DMS153 (cell line): Measurements from ENCODE around the gene SLC35F4.

Source experiments
- DNase-seq: peaks from one replicate; lab custom pipeline; 2025; lab: John Stamatoyannopoulos, UW

The SLC35F4 gene

GRCh38 chr14:57848353-57848752 lies 17.5 kb downstream of the SLC35F4 start:
- no peak for DNase-seq

- no peak for DNase-seq
Measured at GRCh38 chr14:57847706-57848105, 18.2 kb downstream of the SLC35F4 start.

- no peak for DNase-seq
Measured at GRCh38 chr14:57847096-57847495, 18.8 kb downstream of the SLC35F4 start.

GRCh38 chr14:57846596-57846995 lies 19.3 kb downstream of the SLC35F4 start:
- DNase-seq = no peak

GRCh38 chr14:57845802-57846531 lies 19.9 kb downstream of the SLC35F4 start:
- DNase-seq = no peak

GRCh38 chr14:57845316-57845715 lies 20.6 kb downstream of the SLC35F4 start:
- no peak for DNase-seq

- no peak for DNase-seq
Measured at GRCh38 chr14:57837267-57837666, 28.6 kb downstream of the SLC35F4 start.

GRCh38 chr14:57835766-57836165 lies 30.1 kb downstream of the SLC35F4 start:
- no peak for DNase-seq

- DNase-seq = no peak
Measured at GRCh38 chr14:57834961-57835360, 30.9 kb downstream of the SLC35F4 start.

GRCh38 chr14:57834001-57834598 lies 31.8 kb downstream of the SLC35F4 start:
- no peak for DNase-seq

GRCh38 chr14:57833323-57833722 lies 32.6 kb downstream of the SLC35F4 start:
- DNase-seq = no peak

GRCh38 chr14:57831981-57832380 lies 33.9 kb downstream of the SLC35F4 start:
- no peak for DNase-seq

- no peak for DNase-seq
Measured at GRCh38 chr14:57828713-57829112, 37.2 kb downstream of the SLC35F4 start.

GRCh38 chr14:57823015-57823660 lies 42.8 kb downstream of the SLC35F4 start:
- no peak for DNase-seq

GRCh38 chr14:57822081-57822480 lies 43.8 kb downstream of the SLC35F4 start:
- DNase-seq = no peak

GRCh38 chr14:57820581-57820980 lies 45.3 kb downstream of the SLC35F4 start:
- DNase-seq = no peak

- no peak for DNase-seq
Measured at GRCh38 chr14:57818511-57818910, 47.4 kb downstream of the SLC35F4 start.

GRCh38 chr14:57816568-57817284 lies 49.2 kb downstream of the SLC35F4 start:
- no peak for DNase-seq

GRCh38 chr14:57814726-57815125 lies 51.2 kb downstream of the SLC35F4 start:
- DNase-seq = no peak

- DNase-seq = no peak
Measured at GRCh38 chr14:57812741-57813140, 53.2 kb downstream of the SLC35F4 start.

- no peak for DNase-seq
Measured at GRCh38 chr14:57811998-57812546, 53.8 kb downstream of the SLC35F4 start.

GRCh38 chr14:57809808-57810207 lies 56.1 kb downstream of the SLC35F4 start:
- DNase-seq = no peak
